ENCODE measurements around the gene SLC27A2.
A peak's percentile ranks its signal among the peaks of the same experiment; 100 is the strongest.
"Not testable (repeated sequence)": the region's sequence is repeated elsewhere in the genome, so short reads cannot be mapped to it uniquely, and the experiment has no call there.

The SLC27A2 gene

DNA sequence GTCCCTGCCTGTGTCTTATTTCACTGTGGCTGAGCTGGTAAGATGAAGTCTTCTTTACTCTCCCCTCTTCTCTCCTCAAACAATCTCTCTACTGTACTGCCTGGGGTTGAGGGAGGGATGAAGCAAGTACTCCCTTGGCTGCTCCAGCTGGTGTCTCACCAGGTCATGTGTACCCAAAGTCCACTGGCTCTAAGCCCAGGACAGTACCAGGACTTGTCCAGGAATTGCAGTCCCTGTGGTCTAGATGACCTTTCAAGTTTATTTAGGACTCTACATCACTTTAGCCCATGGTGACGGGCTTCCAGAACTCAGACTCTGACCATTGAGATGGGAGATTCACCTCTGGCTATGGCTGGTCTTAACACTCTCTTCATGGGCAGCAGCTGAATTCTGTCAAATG, 17.5 kb upstream of the SLC27A2 start:
- no peak for DNase-seq

DNA sequence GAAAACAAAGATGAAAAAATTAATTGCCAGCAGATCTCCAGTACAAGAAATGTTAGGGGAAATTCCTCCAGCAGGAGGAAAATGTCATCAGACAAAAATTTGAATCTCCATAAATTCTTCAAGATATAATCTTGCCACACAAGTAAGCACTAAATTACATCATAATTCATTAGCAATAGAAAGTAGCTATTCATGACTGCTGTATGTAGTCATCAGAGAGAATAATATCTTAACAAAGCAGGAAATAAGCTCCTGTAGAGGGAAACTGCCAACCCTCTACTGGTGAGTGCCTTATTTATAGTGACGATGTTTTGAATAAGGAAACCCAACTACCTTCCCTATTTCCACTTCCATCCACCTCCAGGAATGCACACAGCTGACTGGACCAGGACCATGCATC, 15.8 kb upstream of the SLC27A2 start:
- DNase-seq: no peak

DNA sequence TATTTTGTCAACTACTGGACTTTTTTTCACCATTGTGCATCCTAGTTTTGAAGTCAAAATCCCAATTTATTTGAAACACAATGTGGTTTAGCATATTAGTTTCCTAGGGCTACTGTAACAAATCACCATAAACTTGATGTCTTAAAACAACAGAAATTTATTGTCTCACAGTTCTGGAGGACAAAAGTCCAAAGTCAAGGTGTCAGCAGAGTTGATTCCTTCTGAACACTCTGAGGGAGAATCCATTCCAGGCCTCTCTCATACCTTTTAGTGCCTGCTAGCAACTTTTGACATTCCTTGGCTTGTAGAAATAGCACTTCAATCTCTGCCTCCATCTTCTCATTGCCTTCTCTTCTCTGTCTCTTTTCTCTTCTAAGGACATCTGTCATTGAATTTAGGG, 14.9 kb upstream of the SLC27A2 start:
- DNase-seq: no peak

DNA sequence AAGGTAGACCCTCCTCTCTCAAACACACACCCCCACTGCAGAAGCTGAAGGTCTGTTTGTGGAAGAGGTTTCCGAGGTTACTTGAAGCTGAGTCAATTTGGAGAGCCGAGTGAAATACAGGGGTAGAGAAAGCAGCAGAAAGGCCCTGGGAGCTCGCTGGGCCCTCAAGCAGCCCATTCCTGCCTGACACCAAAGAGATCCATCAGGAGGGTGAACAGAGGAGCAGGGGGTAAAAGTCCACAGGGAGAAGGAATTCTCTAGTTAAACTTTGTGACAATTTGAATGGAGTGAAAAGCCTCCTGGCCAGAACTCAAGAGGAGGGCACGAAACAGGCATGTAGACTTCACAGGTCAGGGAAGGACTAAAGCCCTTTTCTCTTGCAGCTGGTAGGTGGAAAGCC, 13.6 kb upstream of the SLC27A2 start:
- DNase-seq: no peak

DNA sequence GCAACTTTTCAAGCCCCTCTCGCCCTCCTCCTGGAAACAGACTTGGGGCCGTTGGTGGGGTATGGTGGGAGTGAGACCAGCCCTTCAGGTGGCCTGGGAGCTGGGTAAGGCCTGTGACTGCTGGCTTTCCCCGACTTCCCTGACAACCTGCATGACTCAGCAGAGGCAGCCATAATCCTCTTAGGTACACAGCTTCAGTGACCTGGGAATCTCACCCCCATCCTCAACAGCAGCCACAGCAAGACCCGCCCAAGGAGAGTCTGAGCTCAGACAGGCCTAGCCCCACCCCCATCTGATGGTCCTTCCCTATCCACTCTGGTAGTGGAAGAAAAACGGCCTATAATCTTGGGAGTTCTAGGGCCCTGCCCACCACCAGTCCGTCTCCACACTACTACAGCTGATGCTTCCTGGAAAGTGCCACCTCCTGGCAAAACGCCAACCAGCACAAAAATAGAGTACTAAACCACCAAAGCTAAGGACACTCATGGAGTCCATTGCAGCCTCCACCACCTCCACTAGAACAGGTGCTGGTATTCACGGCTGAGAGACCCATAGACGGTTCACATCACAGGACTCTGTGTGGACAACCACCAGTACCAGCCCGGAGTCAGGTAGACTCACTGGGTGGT, 13.1 kb upstream of the SLC27A2 start:
- DNase-seq: no peak

DNA sequence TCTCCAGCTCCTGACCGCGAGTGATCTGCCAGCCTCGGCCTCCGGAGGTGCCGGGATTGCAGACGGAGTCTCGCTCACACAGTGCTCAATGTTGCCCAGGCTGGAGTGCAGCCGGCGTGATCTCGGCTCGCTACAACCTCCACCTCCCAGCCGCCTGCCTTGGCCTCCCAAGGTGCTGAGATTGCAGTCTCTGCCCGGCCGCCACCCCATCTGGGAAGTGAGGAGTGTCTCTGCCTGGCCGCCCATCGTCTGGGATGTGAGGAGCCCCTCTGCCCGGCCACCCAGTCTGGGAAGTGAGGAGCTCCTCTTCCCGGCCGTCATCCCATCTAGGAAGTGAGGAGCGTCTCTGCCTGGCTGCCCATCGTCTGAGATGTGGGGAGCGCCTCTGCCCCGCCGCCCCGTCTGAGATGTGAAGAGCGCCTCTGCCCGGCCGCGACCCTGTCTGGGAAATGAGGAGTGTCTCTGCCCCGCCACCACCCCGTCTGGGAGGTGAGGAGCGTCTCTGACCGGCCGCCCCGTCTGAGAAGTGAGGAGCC, 9.6 kb upstream of the SLC27A2 start:
- not testable (repeated sequence) for DNase-seq

DNA sequence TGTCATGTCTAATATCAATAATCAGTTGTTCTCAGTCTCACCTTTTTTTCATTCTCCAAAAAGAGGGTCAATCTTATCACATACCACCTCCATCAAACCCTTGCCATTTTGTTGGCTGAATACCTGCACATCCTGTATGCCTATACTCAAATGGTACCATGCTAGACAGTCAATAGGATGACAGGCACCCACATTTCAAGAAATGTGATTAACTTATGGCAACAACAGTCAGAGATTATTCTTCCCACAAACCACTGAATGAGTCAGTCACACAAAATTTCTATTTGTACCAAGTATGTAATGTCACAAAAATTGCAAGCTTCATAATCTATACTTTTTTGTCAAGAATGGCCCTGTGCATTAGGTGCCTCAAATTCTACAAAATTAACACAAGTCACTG, 5.1 kb upstream of the SLC27A2 start:
- no peak for DNase-seq

DNA sequence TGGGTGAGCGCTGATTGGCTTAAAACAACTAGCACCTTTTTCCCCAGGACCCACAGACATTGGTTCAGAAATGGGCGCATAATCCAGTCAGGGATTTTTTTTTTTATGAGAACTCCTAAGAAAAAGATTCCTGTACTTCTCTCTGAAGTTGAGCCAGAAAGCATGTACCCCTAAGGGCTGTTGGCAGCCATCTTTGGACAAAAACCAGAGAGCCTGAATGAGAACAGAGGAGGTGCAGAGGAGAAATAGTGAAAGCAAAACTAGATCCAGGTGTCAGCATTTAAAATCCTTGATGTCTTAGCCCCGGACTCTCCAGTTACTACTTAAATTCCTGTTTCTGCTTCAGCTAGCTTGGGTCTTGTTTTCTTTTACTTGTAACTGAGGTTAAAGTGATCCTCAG, 1.9 kb upstream of the SLC27A2 start:
- no peak for DNase-seq

DNA sequence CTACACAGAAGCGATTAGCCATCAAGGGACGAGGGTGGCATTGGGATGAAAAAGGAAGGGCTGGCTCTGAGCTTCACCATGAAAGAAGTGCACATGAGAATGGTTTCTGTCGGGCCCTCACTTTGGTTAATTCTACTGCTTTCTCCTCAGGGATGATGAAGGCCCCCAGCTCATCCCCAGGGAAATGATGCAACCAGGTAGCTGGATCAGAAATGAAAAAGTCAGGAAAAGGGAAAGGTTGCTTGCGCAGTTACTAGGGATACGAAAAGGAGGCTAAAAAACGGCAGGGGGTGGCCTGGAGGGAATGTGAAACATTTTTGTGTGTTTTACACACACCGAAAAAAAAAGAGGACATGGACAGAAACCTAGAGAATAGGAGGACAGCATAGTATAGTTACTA, 1.4 kb upstream of the SLC27A2 start:
- DNase-seq: no peak

DNA sequence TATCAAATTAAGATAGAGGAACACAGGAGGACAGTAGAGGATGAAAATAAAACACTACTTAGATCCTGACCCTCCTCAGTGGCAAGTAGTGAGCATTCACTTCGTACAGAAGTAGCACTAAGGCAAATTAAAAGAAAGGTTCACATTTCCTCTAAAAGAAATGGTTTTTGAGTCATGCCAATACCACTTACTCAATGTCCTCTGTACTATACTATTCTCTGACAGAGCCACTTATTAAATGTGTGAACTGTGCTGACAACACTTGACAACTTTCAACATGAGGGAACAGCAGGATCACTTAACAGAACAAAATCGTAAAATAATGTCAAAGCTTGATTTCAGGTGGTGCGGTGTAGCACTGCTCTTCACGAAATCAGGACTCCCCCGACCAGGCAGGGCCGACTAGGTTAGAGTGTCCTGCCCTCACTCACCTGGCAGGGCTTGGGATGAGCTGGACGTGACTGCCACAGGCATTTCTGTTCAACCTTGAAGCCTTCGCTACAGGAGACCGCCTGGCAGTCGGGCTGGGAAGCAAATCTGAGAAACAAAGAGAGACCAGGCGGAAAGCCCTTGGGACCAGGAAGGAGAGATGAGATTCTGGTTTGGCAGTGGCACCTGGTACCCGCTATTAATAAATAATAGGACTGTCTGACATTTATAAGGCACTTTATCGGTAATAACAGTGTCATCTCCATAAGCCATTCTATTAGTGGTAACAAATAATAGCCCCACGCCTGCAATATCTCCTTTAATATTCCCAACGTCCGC, 611 bp upstream of the SLC27A2 start:
- DNase-seq: no peak

DNA sequence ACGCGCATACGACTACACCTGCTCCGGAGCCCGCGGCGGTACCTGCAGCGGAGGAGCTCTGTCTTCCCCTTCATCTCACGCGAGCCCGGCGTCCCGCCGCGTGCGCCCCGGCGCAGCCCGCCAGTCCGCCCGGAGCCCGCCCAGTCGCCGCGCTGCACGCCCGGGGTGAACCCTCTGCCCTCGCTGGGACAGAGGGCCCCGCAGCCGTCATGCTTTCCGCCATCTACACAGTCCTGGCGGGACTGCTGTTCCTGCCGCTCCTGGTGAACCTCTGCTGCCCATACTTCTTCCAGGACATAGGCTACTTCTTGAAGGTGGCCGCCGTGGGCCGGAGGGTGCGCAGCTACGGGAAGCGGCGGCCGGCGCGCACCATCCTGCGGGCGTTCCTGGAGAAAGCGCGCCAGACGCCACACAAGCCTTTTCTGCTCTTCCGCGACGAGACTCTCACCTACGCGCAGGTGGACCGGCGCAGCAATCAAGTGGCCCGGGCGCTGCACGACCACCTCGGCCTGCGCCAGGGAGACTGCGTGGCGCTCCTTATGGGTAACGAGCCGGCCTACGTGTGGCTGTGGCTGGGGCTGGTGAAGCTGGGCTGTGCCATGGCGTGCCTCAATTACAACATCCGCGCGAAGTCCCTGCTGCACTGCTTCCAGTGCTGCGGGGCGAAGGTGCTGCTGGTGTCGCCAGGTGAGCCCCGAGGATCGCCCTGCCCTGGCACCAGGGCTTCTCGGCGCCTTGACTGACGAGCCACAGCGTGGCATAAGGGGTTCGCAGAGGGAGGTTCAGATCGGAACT, 420 bp downstream of the SLC27A2 start:
- DNase-seq: peak; percentile 35 to 60

DNA sequence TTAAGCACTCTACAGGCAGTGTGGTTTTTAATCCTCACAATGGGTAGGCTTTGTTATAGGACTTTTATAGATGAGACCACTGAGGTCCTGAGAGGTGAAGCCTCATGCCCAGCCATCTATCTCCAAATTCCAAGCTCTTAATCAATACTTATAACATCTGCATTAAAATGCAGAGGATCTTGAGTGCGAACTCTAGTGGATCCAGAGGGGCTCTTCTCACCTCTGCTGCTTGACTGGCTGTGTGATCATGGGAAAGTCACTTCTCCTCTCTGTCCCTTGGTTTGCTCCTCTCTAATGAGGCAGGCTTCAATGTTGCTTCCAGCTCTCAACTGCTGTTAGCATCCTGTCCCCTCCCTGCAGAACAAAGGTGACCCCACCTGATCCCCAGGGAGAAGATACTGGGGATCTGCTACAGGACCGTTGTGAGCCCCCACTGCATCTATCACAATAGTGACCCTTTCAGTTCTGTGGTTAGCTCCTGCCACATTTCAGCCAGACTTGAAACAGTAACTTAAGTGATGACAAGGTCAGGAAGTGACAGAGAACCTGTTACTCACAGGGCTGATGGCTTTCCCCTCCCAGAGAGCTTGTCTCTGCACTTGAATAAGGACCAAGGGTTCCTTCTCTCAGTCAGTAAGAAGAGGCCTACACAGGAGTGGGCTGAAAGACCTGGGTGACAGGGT, 1.3 kb downstream of the SLC27A2 start:
- peak; percentile 14 to 24 for DNase-seq

DNA sequence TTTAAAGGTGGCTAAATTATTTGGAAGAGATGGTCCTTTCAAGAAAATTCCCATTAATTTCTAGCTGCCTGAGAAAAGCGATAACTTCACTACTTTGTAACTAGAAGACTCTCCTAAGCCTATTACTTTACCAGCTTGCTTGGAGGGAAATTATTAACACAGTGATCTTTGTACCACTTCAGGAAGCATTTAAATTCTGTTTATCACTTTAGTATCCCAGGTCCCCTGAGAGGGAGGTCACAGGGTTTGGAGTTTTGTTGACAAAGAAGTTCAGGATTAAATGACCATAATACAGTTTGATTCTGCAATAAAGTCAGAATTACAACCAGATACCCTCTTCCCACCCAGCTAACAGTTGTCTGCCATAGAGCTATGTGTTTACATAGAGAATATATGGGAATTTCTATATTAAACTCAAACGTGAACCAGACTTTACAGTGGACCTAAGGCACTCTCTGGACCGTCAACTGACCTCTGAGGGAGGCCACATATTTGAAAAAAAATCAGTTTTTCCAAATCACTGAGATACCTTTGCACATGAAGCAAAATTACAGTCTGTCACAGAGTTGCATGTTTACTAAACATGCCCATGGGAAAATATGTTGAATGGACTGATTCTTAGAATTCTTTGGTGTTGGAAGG, 3.0 kb downstream of the SLC27A2 start:
- no peak for DNase-seq

DNA sequence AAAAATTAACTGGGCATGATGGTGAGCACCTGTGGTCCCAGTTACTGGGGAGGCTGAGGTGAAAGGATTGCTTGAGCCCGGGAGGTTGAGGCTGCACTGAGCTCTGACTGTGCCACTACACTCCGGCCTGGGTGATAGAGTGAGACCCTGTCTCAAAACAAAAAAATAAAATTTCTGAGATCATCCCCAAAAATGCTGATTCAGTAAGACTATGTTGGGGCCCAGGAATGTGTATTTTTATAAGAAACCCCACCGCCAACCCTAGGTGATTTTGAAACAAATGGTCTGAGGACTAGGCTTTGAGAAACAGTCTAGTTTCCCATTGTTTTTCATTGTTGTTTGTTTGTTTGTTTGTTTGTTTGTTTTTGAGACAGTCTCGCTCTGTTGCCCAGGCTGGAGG, 4.1 kb downstream of the SLC27A2 start:
- no peak for DNase-seq

DNA sequence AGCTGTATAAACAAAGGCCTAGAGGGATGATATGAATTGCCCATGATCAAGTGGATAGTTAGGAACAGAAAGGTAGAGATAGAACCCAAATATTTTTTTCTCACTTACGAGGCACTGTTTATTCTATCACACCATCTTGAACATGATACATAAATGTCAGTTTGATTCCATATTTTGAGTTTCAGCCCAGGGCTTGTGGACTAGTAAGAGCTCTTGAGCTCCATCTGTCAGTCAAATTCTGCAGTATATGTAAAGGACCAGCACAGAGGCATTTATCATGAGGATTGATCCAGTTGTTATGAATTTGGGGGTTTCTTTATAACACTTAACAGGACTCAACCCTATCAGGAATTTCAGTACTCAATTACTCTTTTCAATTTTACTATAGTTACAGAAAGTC, 4.8 kb downstream of the SLC27A2 start:
- DNase-seq: no peak

DNA sequence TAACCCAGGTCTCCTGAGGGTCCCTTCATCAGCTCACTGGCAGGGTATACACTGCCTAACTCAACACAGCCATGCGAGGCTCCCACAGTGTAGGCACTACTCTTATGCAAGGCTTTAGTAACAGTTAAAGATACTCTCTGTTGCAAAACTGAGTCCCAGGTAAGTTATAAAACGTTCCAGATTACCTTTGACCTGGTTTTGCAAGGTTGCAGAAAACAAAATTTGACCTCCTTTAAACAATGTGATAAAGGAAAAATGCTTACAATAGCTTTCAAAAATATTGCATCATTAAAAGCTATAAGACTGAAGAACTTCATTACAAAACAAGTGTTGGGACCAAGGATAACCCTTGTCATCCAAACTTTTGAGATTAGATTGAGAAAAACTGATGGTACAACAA, 5.5 kb downstream of the SLC27A2 start:
- DNase-seq: no peak

DNA sequence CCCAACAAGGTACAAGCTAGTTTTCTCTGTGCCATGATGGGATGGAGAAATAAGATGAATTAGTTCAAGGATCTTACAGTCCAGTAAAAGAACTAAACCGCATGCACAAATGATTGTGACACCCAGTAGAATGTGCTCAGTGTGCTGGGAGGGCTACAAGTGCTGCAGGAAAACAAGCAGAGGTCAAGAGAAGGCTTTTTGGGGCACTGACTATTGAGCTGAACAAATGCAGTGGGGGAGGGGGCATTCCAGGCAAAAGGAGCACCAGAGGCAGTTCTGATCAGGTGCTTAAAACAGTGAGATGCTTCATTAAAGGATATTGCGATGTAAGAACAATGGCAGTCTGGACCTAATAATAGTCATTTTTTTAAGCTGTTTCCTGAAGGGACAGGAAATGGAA, 6.0 kb downstream of the SLC27A2 start:
- no peak for DNase-seq

DNA sequence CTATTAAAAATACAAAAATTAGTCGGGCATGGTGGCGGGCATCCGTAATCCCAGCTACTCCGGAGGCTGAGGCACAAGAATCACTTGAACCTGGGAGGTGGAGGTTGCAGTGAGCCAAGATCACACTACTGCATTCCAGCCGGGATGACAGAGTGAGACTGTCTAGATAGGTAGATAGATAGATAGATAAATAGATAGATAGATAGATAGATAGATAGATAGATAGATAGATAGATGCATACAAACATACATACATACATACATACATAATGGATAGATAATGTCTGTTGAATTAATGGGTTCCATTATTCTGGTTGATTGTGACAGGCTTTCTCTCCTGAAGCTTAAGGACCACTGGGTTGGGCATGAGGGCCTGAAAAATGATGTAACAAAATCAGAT, 6.8 kb downstream of the SLC27A2 start:
- DNase-seq: not testable (repeated sequence)

DNA sequence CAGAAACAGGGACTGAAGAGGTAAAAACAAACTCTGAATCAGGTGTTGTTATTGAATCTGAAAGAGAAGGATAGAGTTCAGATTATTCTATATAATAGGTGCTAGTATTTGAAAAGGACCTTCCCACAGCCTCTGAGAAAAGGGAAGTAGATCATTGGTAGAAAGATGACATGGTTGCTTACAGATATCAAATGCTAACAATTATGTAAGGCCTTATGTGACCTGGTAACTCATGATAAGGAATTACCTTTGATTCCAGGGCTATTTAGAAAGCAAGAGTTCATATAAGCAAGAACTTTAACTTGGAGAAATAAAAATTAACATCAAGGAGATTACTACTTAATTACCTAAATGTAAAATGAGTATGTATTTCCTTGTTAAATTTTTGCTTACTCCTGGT, 7.6 kb downstream of the SLC27A2 start:
- no peak for DNase-seq

DNA sequence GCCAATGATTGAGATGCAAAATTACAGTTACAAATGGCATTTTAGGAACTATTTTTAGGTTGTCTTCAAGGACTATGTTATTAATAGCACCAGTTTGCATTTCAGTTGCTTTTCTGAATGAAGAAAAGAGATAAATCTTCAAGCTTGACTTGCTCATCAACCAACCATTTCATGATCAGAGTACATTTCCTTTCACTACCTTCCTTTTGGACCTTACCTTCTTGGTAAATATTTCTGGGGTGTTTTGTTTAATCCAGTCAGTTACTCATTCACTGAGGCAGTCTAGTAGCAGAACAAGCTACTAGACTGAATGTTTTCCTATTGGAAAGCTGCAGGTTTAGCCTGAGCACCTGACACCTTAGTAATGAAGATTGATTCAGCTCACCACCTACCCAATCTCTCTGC, 8.2 kb downstream of the SLC27A2 start:
- no peak for DNase-seq

DNA sequence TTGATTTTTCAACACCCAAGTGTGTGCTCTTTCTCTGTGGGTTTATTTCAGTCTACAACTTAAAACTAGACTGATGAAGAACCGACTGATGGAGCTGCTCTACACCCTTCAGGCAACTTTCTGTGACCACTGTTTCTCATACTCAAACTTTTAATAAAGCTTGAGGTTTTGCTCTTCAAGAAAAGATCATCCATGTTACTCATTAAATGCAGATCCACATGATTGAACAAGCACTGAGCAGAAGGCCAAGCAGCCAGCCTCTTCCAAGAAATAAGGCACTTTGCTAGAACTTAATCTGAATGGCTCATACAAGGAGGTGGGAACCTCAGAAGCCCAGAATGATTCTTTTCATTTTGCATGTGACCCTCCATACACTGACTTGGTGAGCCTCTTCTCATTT, 8.7 kb downstream of the SLC27A2 start:
- DNase-seq: no peak

DNA sequence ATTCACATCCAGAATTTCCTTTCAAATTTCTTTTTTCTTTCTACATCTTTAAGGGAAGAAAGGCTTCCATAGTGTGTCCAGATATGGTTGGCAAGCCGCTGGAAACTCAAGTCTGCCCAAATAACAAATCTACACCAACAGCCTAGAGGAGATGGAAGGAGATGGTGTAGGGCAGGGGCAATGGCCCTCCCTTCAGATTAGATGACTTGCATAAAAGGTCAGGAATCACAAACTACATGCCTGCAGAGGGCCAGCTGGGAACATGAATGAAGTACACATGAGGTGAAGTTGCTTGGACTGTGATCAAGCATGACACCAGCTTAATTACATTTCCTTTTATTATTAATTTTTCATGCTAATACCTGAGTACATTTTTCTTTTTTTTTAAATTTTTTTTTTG, 10.2 kb downstream of the SLC27A2 start:
- DNase-seq: no peak

Measured in stimulated activated CD4-positive, alpha-beta T cell treated with anti-CD3 and anti-CD28 coated beads, Interleukin-2, amount 100 ng/mL, for 24 hours (primary cell).